Measurements from ENCODE around the gene USP53.

DNA sequence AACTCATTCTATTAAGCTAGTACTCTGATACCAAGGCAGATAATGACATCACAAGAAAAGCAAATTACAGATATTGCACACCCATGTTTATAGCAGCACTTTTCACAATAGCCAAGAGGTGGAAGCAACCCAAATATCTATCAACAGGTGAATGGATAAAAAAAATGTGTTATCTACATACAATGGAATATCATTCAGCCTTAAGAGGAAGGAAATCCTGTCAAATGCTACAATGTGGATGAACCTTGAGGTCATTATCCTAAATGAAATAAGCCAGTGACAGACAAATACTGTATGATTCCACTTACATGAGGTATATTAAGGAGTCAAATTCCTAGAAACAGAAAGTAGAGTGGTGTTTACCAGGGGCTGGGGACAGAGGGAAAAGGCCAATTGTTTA is 95.1 kb downstream of the USP53 start:
- TF ChIP-seq, protein P1, sequence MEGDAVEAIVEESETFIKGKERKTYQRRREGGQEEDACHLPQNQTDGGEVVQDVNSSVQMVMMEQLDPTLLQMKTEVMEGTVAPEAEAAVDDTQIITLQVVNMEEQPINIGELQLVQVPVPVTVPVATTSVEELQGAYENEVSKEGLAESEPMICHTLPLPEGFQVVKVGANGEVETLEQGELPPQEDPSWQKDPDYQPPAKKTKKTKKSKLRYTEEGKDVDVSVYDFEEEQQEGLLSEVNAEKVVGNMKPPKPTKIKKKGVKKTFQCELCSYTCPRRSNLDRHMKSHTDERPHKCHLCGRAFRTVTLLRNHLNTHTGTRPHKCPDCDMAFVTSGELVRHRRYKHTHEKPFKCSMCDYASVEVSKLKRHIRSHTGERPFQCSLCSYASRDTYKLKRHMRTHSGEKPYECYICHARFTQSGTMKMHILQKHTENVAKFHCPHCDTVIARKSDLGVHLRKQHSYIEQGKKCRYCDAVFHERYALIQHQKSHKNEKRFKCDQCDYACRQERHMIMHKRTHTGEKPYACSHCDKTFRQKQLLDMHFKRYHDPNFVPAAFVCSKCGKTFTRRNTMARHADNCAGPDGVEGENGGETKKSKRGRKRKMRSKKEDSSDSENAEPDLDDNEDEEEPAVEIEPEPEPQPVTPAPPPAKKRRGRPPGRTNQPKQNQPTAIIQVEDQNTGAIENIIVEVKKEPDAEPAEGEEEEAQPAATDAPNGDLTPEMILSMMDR (IDR thresholded peaks at IDR 0.05; ENCODE audit: insufficient read depth, low read length, poor library complexity, severe bottlenecking) = no peak
- no peak for TF ChIP-seq EZH2phosphoT487 (conservative IDR thresholded peaks at IDR 0.05; ENCODE audit: low read length)

All from SU-DHL-6 (cell line).